SIG-M5 (cell line): ENCODE measurements around the gene BMP10.
"Not testable (repeated sequence)": the region's sequence is repeated elsewhere in the genome, so short reads cannot be mapped to it uniquely, and the experiment has no call there.

ENCODE experiments used
- DNase-seq: peaks from one replicate; lab custom pipeline; 2025; lab: John Stamatoyannopoulos, UW

The BMP10 gene

GRCh38 chr2:68895981-68896380 is 24.8 kb upstream of the BMP10 start:
- not testable (repeated sequence) for DNase-seq

GRCh38 chr2:68889500-68889899 is 18.3 kb upstream of the BMP10 start:
- no peak for DNase-seq

- no peak for DNase-seq
Observed at GRCh38 chr2:68889021-68889420, 17.8 kb upstream of the BMP10 start.

- DNase-seq, result no peak
Observed at GRCh38 chr2:68888038-68888704, 17.0 kb upstream of the BMP10 start.

GRCh38 chr2:68885811-68886075 is 14.5 kb upstream of the BMP10 start:
- DNase-seq, result no peak

GRCh38 chr2:68885074-68885810 is 14.0 kb upstream of the BMP10 start:
- DNase-seq, result no peak

- DNase-seq, result no peak
Observed at GRCh38 chr2:68880213-68880612, 9.0 kb upstream of the BMP10 start.

GRCh38 chr2:68879296-68879695 is 8.1 kb upstream of the BMP10 start:
- DNase-seq, result no peak

- DNase-seq, result no peak
Observed at GRCh38 chr2:68878753-68879152, 7.6 kb upstream of the BMP10 start.

GRCh38 chr2:68878071-68878711 is 7.0 kb upstream of the BMP10 start:
- no peak for DNase-seq

GRCh38 chr2:68877079-68877772 is 6.0 kb upstream of the BMP10 start:
- no peak for DNase-seq

- DNase-seq, result no peak
Observed at GRCh38 chr2:68870215-68870614, 982 bp downstream of the BMP10 start.

- no peak for DNase-seq
Observed at GRCh38 chr2:68865108-68865507, 6.1 kb downstream of the BMP10 start.

GRCh38 chr2:68863996-68864395 is 7.2 kb downstream of the BMP10 start:
- no peak for DNase-seq

- no peak for DNase-seq
Observed at GRCh38 chr2:68862889-68863288, 8.3 kb downstream of the BMP10 start.

GRCh38 chr2:68861330-68861729 is 9.9 kb downstream of the BMP10 start:
- no peak for DNase-seq

- no peak for DNase-seq
Observed at GRCh38 chr2:68860111-68860510, 11.1 kb downstream of the BMP10 start.

GRCh38 chr2:68857855-68858456 is 13.2 kb downstream of the BMP10 start:
- peak; percentile 38 for DNase-seq

GRCh38 chr2:68857202-68857845 is 13.9 kb downstream of the BMP10 start:
- no peak for DNase-seq

- no peak for DNase-seq
Observed at GRCh38 chr2:68855550-68855949, 15.6 kb downstream of the BMP10 start.

- no peak for DNase-seq
Observed at GRCh38 chr2:68854476-68854875, 16.7 kb downstream of the BMP10 start.

- no peak for DNase-seq
Observed at GRCh38 chr2:68853915-68854314, 17.3 kb downstream of the BMP10 start.
